ENCODE results near the gene CES2.

Gene CES2

DNA sequence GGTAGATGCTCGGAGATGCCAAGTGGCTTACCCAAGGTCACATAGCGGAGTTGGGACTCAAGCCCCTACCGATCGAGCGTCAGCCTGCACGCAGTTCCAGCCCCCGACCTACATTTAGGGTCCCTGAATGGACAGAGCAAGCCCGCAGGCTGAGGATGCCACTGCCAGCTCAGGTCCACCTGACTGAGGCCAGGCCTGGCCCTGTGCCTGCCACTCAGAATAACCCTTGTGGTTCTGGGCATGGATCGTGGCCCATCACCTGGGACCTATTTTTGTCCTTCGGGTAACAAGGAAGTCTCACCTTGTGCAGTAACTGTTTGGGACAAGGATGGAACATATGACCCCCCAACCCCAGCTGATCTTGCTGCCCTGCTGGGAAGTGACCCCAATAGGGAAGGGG is 33.7 kb upstream of the CES2 start:
- no peak overlapping the region for H3K27ac ChIP-seq
- no peak for DNase-seq (ENCODE audit: low read depth, low spot score)

DNA sequence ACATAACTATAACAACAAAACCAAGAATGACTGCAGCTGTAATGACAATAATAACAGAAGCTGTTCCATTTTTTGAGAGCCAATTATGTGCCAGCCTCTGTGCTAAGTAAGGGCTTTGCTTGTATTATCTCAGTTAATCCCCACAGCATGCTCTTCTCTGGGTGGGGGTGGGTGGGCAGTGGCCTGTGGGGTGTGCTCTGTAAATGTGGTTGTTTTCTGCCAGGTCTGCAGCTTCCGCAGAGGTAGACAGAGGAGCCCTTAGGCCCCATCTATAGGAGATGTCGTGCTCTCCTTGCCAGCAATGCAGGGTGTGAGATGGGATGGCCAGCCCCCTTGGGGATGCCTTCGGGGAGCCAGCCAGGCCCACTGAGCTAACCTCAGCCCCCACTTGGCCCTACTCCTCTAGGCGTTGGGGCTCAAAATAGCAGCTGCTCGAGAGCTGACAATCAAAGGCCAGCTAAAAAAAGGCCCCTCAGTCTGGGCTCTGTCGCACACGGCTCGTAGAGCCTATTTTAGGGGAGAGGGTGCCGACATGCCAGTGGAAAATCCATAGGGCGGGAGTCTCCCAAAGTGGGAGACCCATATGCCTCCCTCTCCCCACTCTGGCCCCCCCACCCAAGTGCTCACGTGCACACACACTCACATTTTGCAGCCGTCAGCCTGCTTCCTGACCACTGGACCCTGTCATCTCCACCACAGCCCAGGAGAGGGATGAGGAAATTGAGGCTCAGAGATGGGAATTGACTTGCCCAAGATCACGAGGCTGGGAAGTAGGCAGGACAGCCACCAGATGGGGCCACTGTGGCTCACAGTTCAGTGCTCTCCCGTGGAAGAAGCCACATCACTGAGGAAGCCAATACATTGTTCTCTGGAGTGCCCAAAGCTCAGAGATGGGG is 32.4 kb upstream of the CES2 start:
- DNase-seq (ENCODE audit: low read depth, low spot score) = no peak
- no peak overlapping the region for H3K27ac ChIP-seq

DNA sequence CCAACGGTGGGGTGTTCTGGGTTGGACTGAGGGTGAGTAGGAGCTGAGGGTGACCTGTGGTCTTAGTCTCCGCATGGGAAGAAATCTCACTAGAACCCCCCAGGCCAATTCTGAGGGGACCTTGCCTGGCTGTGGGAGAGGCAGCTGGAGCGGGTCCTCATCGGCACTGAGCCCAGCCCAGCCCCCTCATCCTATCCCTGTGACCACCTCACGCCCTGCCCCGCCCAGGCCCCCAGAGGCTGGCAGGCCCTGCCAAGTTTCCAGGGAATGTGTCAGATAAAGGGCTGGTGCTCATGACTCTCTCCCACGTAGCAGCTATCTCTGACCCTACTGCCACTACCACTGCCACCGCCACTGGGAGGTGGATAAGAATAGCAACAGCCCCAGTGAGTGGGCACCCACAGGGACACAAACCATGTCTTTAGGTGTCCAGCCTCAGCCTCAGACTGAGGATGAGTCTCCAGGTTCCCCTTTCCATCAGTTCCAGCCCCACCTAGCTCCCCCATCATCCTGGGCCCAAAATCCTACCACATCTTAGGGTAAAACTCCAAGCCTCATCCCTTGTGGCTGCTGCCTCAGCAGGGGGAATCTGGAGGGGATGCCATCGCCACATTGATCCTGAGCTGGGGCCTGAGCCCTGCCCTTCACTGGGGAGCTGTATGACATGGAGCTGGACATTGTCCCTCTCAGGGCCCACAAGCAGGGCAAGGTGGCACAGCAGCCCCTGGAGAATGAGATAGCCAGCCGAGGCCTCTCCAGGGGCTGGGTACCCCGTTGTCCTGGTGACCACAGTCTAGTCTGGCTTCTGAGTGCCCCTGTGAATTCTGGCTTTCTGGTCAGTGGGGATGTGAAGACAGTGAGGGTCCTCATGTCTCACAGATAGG is 31.5 kb upstream of the CES2 start:
- no peak for DNase-seq (ENCODE audit: low read depth, low spot score)
- no peak overlapping the region for H3K27ac ChIP-seq

GRCh38 chr16:66904428-66904845 is 30.9 kb upstream of the CES2 start:
- DNase-seq (ENCODE audit: low read depth, low spot score) = no peak

GRCh38 chr16:66904846-66905632 is 30.3 kb upstream of the CES2 start:
- no peak for DNase-seq (ENCODE audit: low read depth, low spot score)
- H3K27ac ChIP-seq = no peak overlapping the region

More at GRCh38 chr16:66904428-66904845, 30.9 kb upstream of the CES2 start:
- H3K27ac ChIP-seq = no peak overlapping the region

DNA sequence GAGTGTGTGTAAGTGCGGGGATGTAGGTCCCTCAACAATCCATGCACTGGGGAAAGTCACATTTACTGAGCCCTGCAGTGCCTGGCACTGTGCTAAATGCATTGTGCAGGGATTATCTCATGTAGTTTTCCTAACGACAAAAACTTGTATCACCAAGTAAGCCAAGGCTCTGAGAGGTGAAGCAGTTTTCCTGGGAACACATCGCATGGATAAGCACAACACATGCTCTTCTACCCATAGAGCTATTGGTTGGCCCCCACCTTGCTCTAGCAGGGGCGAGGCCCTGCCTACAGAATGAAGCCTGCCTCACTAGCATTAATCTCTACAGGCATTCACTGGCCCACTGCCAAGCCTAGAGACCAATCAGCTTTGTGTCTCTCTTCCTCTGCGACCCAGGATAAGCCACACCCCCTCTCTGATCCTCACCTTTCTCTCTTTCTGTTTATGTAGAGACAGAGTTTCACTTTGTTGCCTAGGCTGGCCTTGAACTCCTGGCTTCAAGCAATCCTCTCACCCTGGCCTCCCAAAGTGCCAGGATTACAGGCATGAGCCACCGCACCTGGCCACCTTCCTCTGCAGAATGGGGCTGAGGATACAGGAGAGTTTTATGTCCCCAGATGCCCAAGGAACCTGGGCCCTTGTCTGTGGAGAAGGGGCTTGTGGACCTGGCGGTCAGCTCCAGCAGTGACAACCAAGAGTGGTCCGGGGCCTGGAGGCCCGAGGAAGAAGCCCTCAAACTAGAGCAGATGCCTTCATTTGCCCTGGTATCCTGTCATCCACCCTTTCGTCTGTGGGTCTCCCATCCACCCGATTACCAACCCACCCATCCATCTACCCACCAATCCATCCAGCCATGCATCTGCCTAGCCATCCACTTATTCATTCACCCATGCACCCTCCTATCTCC is 29.4 kb upstream of the CES2 start:
- H3K27ac ChIP-seq = no peak overlapping the region
- no peak for DNase-seq (ENCODE audit: low read depth, low spot score)

GRCh38 chr16:66906916-66907836 is 28.1 kb upstream of the CES2 start:
- no peak overlapping the region for H3K27ac ChIP-seq
- no peak for DNase-seq (ENCODE audit: low read depth, low spot score)

- DNase-seq (ENCODE audit: low read depth, low spot score) = no peak
These were observed 27.2 kb upstream of the CES2 start for GRCh38 chr16:66908116-66908515.

DNA sequence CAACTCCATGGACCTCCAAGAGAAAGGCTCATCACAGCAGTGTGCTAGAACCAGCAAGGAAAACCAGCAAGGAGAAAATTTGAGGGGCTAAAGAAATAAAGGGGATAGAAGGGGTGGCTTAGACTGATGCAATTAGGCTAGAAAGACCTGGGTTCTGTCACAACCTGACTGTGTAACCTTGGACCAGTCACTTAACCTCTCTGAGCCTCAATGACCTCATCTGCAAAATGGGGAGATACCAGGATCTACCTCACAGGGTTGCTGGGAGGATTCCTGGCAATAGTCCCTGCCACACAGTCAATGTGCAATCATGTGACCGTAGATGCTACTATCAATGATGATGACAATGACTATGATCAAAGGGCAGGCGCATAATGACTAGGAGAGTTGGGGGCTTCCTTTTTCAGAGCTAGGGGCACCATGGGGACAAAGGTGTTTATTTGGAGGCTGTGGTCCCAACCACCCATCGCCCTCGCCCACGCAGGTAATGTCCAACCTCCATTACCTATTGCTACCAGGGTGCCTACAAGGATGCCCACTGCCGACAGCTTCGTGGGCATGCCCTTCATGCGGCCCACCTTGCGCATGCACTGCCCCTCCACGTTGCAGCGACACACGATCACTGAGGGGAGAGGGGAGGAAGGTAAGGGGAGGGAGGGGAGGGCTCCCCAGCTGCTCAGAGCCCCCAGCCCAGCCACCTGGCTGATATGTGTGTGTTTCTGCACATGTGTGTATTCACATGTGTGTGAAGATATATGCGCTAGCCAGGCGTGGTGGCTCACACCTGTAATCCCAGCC is 26.4 kb upstream of the CES2 start:
- H3K27ac ChIP-seq = no peak overlapping the region
- no peak for DNase-seq (ENCODE audit: low read depth, low spot score)

More at GRCh38 chr16:66908116-66908515, 27.2 kb upstream of the CES2 start:
- H3K27ac ChIP-seq = no peak overlapping the region

GRCh38 chr16:66910175-66910940 is 25.0 kb upstream of the CES2 start:
- H3K27ac ChIP-seq = peak overlapping the region; percentile 10
- DNase-seq (ENCODE audit: low read depth, low spot score) = no peak

- H3K27ac ChIP-seq = peak overlapping the region; percentile 10
- peak; percentile 29 for DNase-seq (ENCODE audit: low read depth, low spot score)
These were observed 24.2 kb upstream of the CES2 start for GRCh38 chr16:66911112-66911511.

GRCh38 chr16:66911801-66912200 is 23.5 kb upstream of the CES2 start:
- no peak for DNase-seq (ENCODE audit: low read depth, low spot score)
- H3K27ac ChIP-seq = peak overlapping the region; percentile 10

GRCh38 chr16:66913081-66913480 is 22.2 kb upstream of the CES2 start:
- H3K27ac ChIP-seq = no peak overlapping the region
- no peak for DNase-seq (ENCODE audit: low read depth, low spot score)

DNA sequence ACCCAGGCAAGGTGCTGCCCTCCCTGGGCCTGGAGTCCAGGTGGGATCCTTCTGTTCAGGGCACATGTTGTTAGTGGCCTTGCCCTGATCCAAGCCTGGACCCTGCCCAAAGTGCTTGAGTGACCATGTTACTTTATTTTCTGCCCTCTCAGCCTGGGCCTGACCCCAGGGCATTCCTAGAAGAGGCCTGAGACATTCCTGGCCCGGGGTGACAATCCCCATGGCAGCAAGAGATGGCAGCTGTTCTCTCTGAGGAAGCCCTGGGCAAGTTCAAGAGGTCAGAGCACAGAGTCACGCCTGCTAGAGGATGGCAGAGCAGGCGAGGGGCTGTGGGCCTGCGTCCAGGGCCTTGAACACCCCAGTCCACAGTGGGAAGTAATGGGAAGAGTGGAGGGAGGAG is 21.6 kb upstream of the CES2 start:
- no peak overlapping the region for H3K27ac ChIP-seq
- no peak for DNase-seq (ENCODE audit: low read depth, low spot score)

- DNase-seq (ENCODE audit: low read depth, low spot score) = no peak
- H3K27ac ChIP-seq = no peak overlapping the region
These were observed 20.8 kb upstream of the CES2 start for GRCh38 chr16:66914541-66914940.

GRCh38 chr16:66915041-66915440 is 20.3 kb upstream of the CES2 start:
- no peak for DNase-seq (ENCODE audit: low read depth, low spot score)
- H3K27ac ChIP-seq = no peak overlapping the region

DNA sequence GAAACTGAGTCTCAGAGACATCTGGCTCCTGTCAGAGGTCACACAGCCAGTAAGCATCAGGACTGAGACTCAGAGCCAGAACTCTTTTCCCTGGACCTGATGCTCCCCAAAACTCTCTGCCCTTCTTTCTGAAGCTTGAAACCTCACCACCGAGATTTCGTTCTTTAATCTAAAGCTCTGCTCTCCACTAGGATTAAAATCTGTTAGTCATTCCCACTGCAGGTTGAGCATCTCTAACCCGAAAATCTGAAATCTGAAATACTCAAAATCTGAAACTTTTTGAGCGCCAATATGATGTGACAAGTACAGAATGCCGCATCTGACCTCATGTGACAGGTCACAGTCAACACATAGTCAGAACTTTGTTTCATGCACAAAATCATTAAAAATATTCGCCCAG is 18.8 kb upstream of the CES2 start:
- DNase-seq (ENCODE audit: low read depth, low spot score) = no peak
- no peak overlapping the region for H3K27ac ChIP-seq

Data from epithelial cell of prostate (primary cell).